KMS-11 (cell line): ENCODE results near the gene FAP.

Experiments
- H2AFZ ChIP-seq: fragments of 200-600 bp; sonication (generic); 2 replicates; pipeline ENCODE4 v1.6.1; 2016; ENCODE audit warnings: antibody characterized with exemption, mixed run types, low read depth
- H3K27ac ChIP-seq: fragments of 200-600 bp; sonication (generic); 2 replicates; pipeline ENCODE4 v1.6.1; 2016; ENCODE audit warnings: mild to moderate bottlenecking, mixed run types
- H3K27me3 ChIP-seq: fragments of 200-600 bp; sonication (generic); 2 replicates; pipeline ENCODE4 v1.6.1; 2017; ENCODE audit warnings: mild to moderate bottlenecking, low read depth, mixed run types, moderate library complexity; ENCODE audit not compliant: insufficient read depth
- H3K36me3 ChIP-seq: fragments of 200-600 bp; sonication (generic); 2 replicates; pipeline ENCODE4 v1.6.1; 2017; ENCODE audit warnings: mild to moderate bottlenecking, mixed run types; ENCODE audit not compliant: insufficient read depth
- H3K4me1 ChIP-seq: fragments of 200-600 bp; sonication (generic); 2 replicates; pipeline ENCODE4 v1.6.1; 2016; ENCODE audit warnings: mild to moderate bottlenecking, low read depth, mixed run types; ENCODE audit not compliant: poor library complexity, severe bottlenecking
- H3K4me2 ChIP-seq: fragments of 200-600 bp; sonication (generic); 2 replicates; pipeline ENCODE4 v1.7.0; 2016; ENCODE audit warnings: mild to moderate bottlenecking, mixed run types
- H3K4me3 ChIP-seq: fragments of 200-600 bp; sonication (generic); IDR thresholded peaks from 2 replicates; pipeline ENCODE4 v1.6.1; 2017; ENCODE audit warnings: low read depth, low read length, mixed read lengths; ENCODE audit not compliant: insufficient read depth
- H3K79me2 ChIP-seq: fragments of 200-600 bp; sonication (generic); 2 replicates; pipeline ENCODE4 v1.6.1; 2016; ENCODE audit warnings: low read depth, mixed run types; ENCODE audit not compliant: insufficient read depth
- H3K9ac ChIP-seq: fragments of 200-600 bp; sonication (generic); 2 replicates; pipeline ENCODE4 v1.6.1; 2016; ENCODE audit warnings: mild to moderate bottlenecking, mixed run types
- H4K20me1 ChIP-seq: fragments of 200-600 bp; sonication (generic); 2 replicates; pipeline ENCODE4 v1.6.1; 2016; ENCODE audit warnings: mild to moderate bottlenecking, mixed run types; ENCODE audit not compliant: insufficient read depth
- TF ChIP-seq, protein P1 (sequence below): fragments of 200-600 bp; sonication (generic); conservative IDR thresholded peaks from 2 replicates; pipeline ENCODE4 v1.6.1; 2017; ENCODE audit warnings: low read depth, mild to moderate bottlenecking, antibody characterized with exemption, low read length, moderate library complexity, mixed read lengths

The FAP gene

DNA sequence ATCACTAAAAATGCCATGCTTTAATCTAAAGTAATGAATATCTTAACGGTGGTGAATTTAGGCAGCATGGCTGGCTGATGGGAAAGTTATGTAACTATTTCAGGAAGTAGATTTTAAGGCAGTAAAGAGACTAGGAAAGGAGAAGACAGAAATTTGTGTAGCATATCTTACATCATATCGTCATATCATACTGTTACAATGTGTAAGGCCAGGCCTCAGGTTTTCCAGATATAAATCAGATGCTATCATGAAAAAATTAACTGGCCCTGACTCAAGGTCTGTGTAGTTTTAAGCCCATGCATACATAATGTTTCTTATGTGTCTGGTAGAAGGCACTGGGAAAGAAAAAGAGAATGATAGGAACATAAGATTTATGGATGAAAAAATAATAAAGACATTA lies 8.9 kb upstream of the FAP start:
- H3K27me3 ChIP-seq, result no peaks in the 10 kb centered on the region
- no peaks in the 10 kb centered on the region for H3K4me1 ChIP-seq
- H3K4me3 ChIP-seq, result no peak overlapping the region
- no peaks in the 10 kb centered on the region for H4K20me1 ChIP-seq
- H3K36me3 ChIP-seq, result no peaks in the 10 kb centered on the region
- H2AFZ ChIP-seq, result no peak overlapping the region
- TF ChIP-seq, protein P1, sequence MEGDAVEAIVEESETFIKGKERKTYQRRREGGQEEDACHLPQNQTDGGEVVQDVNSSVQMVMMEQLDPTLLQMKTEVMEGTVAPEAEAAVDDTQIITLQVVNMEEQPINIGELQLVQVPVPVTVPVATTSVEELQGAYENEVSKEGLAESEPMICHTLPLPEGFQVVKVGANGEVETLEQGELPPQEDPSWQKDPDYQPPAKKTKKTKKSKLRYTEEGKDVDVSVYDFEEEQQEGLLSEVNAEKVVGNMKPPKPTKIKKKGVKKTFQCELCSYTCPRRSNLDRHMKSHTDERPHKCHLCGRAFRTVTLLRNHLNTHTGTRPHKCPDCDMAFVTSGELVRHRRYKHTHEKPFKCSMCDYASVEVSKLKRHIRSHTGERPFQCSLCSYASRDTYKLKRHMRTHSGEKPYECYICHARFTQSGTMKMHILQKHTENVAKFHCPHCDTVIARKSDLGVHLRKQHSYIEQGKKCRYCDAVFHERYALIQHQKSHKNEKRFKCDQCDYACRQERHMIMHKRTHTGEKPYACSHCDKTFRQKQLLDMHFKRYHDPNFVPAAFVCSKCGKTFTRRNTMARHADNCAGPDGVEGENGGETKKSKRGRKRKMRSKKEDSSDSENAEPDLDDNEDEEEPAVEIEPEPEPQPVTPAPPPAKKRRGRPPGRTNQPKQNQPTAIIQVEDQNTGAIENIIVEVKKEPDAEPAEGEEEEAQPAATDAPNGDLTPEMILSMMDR, result no peak
- no peak overlapping the region for H3K9ac ChIP-seq
- H3K79me2 ChIP-seq, result no peaks in the 10 kb centered on the region
- no peak overlapping the region for H3K27ac ChIP-seq
- H3K4me2 ChIP-seq, result no peak overlapping the region

DNA sequence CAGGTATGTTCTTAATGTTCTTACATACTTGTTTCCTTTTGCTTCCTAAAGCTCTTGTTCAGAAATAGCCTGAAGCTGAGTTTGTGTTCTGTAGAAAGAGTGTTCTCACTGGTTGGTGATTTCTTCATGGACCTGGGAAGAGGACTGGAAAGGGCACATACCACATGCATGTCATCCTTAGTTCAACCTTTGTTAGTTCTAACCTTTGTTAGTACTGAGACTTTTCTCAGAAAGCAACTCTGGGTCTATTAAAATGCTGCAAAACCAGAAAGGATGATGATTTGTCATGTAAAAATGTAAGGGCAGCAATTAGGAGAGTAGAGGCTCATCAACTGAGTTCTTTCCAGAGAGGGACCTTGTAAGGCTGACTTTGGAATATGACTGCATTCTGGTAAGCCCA lies 2.5 kb upstream of the FAP start:
- Histone ChIP-seq H4K20me1 (no peaks in the 10 kb centered on the region), H3K4me2 (no peak overlapping the region), H3K36me3 (no peaks in the 10 kb centered on the region), H3K27me3 (no peaks in the 10 kb centered on the region), H3K27ac (no peak overlapping the region), H3K4me1 (no peaks in the 10 kb centered on the region), H3K79me2 (no peaks in the 10 kb centered on the region), H2AFZ (no peak overlapping the region), H3K9ac (no peak overlapping the region), H3K4me3 (no peak overlapping the region)
- TF ChIP-seq, protein P1, result no peak

DNA sequence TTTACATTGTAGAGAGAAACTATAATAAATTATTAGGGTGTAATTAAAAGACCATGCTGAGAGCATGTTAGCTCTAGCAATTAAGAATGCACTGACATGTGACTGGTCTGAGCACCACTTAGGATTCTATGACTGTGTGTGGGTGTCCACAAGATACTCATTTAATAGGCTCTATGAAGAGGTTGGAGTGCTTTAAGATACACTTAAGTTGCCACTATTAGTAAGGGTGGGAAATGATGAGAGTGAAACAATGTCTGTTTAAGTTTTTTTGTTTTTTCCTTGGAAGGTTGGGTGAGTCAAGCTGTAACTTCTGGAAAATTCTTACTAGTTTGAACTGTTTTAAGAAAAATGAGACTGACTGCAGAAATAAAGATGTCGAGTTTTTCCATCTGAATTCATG lies 1.8 kb upstream of the FAP start:
- Histone ChIP-seq H3K27ac (no peak overlapping the region), H3K4me1 (no peaks in the 10 kb centered on the region), H3K79me2 (no peaks in the 10 kb centered on the region), H3K36me3 (no peaks in the 10 kb centered on the region), H4K20me1 (no peaks in the 10 kb centered on the region), H3K4me3 (no peak overlapping the region), H3K9ac (no peak overlapping the region), H3K4me2 (no peak overlapping the region), H3K27me3 (no peaks in the 10 kb centered on the region), H2AFZ (no peak overlapping the region)
- TF ChIP-seq, protein P1, result no peak

DNA sequence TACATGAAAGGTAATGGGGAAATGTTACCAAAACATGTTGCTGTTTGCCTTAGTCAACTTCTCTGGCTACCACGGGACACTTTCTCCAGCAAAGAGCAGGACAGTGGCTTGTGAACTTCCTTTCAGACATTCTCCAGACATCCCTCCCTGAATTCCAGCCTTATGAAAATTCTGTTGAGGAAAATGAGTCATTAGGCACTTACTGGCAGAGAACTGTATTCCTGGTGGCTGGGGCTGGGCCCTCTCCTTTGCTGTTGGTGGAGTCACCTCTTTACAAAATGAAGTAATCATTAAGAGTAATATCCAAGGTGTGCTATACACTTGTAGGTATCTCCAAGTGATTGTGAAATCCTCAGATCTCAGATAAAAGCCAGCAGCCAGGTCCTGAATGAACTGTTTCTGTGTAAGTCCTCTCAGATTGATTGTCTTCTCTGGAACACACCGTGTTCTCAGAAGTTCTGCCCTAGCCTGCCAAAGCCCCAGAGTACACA lies 1.3 kb upstream of the FAP start:
- no peak overlapping the region for H3K4me2 ChIP-seq
- no peak overlapping the region for H3K27ac ChIP-seq
- no peak overlapping the region for H3K4me3 ChIP-seq
- H2AFZ ChIP-seq, result no peak overlapping the region
- H3K27me3 ChIP-seq, result no peaks in the 10 kb centered on the region
- H3K4me1 ChIP-seq, result no peaks in the 10 kb centered on the region
- H4K20me1 ChIP-seq, result no peaks in the 10 kb centered on the region
- H3K9ac ChIP-seq, result no peak overlapping the region
- H3K79me2 ChIP-seq, result no peaks in the 10 kb centered on the region
- no peaks in the 10 kb centered on the region for H3K36me3 ChIP-seq
- TF ChIP-seq, protein P1, result no peak
